Vein endothelial cell (primary cell): ENCODE data around the gene P3H4. TPM values are rescaled to one million over a fixed set of nuclear protein-coding genes. Genes with fewer than 3 reads are reported as not detected.

Experiments used
- total RNA-seq: library from RNA; depleted of rRNA; stranded (reverse); fragments of >200 nt; gene quantifications from 2 replicates; pipeline ENCODE4 v1.2.3, GENCODE V29; 2012

Gene P3H4
- total RNA-seq: 42.4 and 69.2 TPM in 2 replicates

DNA sequence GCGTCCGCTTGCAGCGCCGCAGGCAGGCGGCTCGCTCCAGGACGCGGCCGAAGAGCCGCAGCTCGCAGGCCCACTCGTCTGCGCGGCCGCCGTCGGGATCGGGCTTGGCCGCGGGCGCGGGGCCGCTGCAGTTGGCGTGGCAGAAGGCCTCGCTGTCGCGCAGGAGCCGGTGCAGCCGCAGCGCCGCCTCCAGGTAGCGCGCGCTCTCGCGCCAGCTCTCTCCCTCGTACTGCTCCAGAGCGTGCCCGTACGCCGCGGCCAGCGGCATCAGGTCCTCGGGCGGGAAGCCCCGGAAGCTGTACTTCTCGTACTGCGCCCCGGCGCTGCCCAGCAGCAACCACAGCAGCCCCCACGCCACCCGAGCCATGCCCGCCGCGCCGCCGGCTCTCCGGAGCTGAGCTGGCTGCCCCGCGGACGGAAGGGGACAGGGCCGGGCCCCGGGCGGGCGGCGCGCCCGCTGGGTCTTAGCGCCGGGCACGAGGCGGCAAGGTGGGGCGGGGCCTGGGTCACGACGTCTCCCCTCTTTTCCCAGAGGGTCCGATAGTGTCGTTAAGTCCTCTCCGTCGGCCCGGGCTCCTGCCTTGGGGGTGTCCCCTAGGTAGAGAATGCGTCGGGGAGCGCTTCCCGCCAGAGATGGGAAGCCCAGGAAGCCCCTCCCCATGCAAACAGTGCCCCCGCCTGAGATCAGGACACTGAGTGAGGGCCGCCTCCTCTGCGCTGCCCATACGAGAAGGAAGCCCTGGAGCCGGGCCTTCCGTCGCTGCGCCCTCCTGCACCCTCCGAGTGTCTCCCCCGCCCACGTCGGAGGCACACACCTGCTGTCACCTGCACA, at the start of gene P3H4:
P3H4 (minus strand) TSS at position 401 of the 832 bp plus-strand sequence; CDS start at position 367, 34 bp downstream.

DNA sequence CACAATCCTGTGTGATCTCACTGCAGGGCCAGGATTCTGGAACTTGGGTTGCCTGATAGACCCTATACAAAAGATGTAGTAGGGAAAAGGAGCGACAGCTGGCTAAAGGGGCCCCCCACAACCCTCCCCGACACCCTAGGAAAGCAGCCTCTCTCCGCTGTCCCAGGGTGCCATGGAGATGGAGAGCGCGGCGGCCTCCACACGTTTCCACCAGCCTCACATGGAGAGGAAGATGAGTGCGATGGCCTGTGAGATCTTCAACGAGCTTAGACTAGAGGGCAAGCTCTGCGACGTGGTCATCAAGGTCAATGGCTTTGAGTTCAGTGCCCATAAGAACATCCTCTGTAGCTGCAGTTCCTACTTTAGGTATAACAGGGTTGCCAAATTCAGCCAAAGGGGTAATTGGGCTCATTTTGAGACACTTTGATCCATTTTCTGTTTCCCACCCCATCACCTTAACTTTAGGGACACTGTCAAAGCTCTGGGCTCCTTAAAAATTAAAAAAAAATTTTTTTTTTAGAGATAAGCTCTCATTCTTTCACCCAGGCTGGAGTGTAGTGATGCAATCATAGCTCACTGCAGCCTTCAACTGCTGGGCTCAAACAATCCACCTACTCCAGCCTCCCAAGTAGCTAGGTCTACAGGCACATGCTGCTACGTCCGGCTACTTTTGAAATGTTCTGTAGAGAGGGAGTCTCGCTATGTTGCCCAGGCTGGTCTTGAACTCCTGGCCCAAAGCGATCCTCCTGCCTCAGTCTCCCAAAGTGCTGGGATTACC, 26.2 kb upstream of the P3H4 start, which contains the start of gene KLHL10:
KLHL10 (plus strand) TSS at position 65 of the 778 bp plus-strand sequence; CDS start at position 173, 108 bp downstream.

GRCh38 chr17:41835800-41836549, 24.2 kb upstream of the P3H4 start, which contains the start of gene NT5C3B:
NT5C3B (minus strand) TSS chr17:41836232; CDS start chr17:41836193, 39 bp downstream.

DNA sequence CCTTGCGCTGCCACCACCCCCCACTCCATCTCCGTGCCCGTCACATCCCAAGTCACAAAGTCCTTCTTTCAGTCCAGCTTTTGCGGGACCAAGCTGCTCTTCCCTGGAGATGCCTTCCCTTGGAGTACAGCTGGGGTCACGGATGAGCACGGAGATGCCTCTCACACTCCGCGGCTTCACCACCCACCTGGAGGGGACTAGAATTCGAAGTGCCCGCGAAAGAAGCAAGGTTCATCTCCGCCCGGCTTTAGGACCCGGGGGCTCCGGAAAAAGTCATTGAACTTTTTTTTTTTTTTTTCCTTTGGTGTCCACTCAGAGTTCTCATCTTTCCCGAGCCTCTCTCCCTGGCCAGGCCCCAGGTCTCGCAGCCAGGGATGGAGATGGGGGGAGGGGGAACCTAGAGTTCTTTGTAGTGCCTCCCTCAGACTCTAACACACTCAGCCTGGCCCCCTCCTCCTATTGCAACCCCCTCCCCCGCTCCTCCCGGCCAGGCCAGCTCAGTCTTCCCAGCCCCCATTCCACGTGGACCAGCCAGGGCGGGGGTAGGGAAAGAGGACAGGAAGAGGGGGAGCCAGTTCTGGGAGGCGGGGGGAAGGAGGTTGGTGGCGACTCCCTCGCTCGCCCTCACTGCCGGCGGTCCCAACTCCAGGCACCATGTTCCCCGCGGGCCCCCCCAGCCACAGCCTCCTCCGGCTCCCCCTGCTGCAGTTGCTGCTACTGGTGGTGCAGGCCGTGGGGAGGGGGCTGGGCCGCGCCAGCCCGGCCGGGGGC, 817 bp upstream of the P3H4 start, which contains the start of gene FKBP10:
FKBP10 (plus strand) TSS at position 624 of the 771 bp plus-strand sequence; CDS start at position 655, 31 bp downstream.

DNA sequence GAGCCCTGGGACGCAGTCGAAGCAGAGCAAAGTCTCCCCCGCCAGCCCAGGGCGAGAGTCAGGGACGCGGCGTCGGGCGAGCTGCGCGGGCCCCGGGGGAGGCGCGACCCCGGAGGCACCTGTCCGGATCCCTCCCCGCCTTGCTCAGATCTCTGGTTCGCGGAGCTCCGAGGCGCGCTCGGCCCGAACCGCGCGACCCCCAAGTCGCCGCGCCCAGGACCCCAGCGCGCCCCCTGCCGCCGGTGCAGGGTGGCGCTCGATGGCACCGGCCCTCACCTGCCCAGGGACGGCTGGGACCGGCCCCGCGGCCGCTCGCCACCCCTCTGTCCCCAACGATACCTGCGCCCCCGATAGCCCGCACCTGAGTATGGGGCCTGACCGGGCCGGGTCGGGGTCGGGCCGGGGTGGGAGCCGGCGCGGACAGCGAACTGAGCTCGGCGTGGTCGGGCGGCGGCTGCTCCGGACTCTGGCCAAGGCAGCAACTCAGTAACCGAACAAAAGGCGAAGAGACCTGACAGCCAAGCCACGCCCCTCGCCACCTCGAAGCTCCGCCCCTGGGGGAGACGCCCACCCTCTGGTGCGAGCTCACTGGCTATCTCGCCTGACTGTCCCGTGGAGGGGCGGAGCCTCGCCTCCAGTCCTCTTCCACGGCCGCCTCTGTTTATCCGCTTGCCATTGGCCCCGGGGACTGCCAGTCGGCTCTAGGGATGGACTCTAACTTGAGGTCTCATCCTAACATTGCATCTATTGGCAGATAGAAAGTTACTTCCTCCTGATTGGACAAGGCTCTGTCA, 25.3 kb downstream of the P3H4 start, which contains the start of gene JUP:
JUP (minus strand) TSS at position 485 of the 794 bp plus-strand sequence. CDS start 14,857 bp downstream, outside the sequence.

Other genes with a start within 250 kb of the P3H4 start
- gene KRT9, start 239.9 kb downstream of the P3H4 start, total RNA-seq: not detected in 2 replicates
- not detected in 2 replicates for gene KRT14, start 225.1 kb downstream of the P3H4 start, total RNA-seq
- not detected in 2 replicates for gene KRT16, start 199.2 kb downstream of the P3H4 start, total RNA-seq
- 0.38 TPM in 1 of 2 replicates, not detected in the other for gene KRT17, start 187.4 kb downstream of the P3H4 start, total RNA-seq
- gene EIF1, start 123.1 kb downstream of the P3H4 start, total RNA-seq: 67.3 and 85.7 TPM in 2 replicates
- not detected in 2 replicates for gene GAST, start 99.6 kb downstream of the P3H4 start, total RNA-seq
- gene HAP1, start 77.3 kb downstream of the P3H4 start, total RNA-seq: under 0.01 and 0.29 TPM in 2 replicates
- gene JUP, start 25.2 kb downstream of the P3H4 start, total RNA-seq: 258 and 336 TPM in 2 replicates
- gene FKBP10, start 1.1 kb upstream of the P3H4 start, total RNA-seq: 140 and 194 TPM in 2 replicates
- gene NT5C3B, start 24.3 kb upstream of the P3H4 start, total RNA-seq: 70.6 and 93.2 TPM in 2 replicates
- gene KLHL10, start 25.9 kb upstream of the P3H4 start, total RNA-seq: not detected in 2 replicates
- 29.8 and 32.7 TPM in 2 replicates for gene KLHL11, start 53.5 kb upstream of the P3H4 start, total RNA-seq
- gene ACLY, start 107.0 kb upstream of the P3H4 start, total RNA-seq: 255 and 317 TPM in 2 replicates
- 0.33 and 0.38 TPM in 2 replicates for gene ODAD4, start 118.7 kb upstream of the P3H4 start, total RNA-seq
- gene CNP, start 154.8 kb upstream of the P3H4 start, total RNA-seq: 67.6 and 77.7 TPM in 2 replicates
- 74.8 and 84.3 TPM in 2 replicates for gene DNAJC7, start 205.5 kb upstream of the P3H4 start, total RNA-seq
- gene NKIRAS2, start 208.1 kb upstream of the P3H4 start, total RNA-seq: 75.2 and 84.6 TPM in 2 replicates
- 0.29 and 0.33 TPM in 2 replicates for gene C17orf113, start 238.7 kb upstream of the P3H4 start, total RNA-seq